ENCODE measurements around the gene RALA. TPM values are rescaled to one million over a fixed set of nuclear protein-coding genes. Genes with fewer than 3 reads are reported as not detected.
"Not testable (repeated sequence)": the region's sequence is repeated elsewhere in the genome, so short reads cannot be mapped to it uniquely, and the experiment has no call there.

Gene RALA
- total and polyA plus RNA-seq, 12 donors, result 15.4 to 58.6 (median 30.4) TPM

DNA sequence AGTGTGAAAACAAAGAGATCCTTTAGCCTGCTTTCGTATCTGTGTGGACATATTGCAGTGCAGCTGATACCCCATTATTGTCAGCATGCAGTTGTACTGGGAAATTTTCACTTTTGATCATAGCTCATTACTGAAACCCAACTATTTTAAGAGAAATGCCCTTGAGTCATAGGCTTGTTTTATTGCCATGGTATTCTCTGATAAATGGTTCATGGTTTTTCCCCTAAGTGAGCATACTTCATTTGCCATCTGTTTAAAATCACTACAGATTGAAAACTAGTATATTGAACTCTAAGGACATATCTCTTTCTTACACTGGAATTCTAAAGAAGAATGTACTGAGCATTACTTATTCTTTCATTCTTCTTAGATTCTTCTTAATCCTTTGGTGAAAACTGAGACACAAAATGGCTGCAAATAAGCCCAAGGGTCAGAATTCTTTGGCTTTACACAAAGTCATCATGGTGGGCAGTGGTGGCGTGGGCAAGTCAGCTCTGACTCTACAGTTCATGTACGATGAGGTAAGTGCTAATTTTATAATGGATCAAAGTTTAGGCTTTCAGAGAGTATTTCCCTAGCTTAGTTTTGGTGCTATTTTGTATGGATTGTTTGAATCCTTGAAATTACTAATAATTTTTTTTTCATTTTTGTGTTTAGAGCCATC, 63.0 kb downstream of the RALA start:
- Histone ChIP-seq H3K4me1 (replicated peaks in 1 of 2) (peaks cover 41 to 46% of the 10 kb centered on the region in 2 donors), H3K36me3 (replicated peaks in 1 of 2) (peaks cover 0 to 12% of the 10 kb centered on the region in 2 donors), H3K4me3 (no peak overlapping the region), H3K9me3 (replicated peaks in 1 of 3) (no peaks in the 10 kb centered on the region), H3K27ac (peak overlapping the region in 1 of 5 donors; percentile 6), H3K27me3 (no peaks in the 10 kb centered on the region)
- intact Hi-C loops (cut with DNase I), result loop anchor here in 1 of 2 donors (2.0 kb wide), 1 partner anchor 44 kb away; no protein-coding TSS in a partner anchor
- no peak for DNase-seq
- WGBS, 4 donors, result 79 to 90% (median 87%) methylated on average over 3 of the region's 3 CpGs
- TF ChIP-seq POLR2A (IDR thresholded peaks at IDR 0.05), result no peak
- TF ChIP-seq, protein P1, sequence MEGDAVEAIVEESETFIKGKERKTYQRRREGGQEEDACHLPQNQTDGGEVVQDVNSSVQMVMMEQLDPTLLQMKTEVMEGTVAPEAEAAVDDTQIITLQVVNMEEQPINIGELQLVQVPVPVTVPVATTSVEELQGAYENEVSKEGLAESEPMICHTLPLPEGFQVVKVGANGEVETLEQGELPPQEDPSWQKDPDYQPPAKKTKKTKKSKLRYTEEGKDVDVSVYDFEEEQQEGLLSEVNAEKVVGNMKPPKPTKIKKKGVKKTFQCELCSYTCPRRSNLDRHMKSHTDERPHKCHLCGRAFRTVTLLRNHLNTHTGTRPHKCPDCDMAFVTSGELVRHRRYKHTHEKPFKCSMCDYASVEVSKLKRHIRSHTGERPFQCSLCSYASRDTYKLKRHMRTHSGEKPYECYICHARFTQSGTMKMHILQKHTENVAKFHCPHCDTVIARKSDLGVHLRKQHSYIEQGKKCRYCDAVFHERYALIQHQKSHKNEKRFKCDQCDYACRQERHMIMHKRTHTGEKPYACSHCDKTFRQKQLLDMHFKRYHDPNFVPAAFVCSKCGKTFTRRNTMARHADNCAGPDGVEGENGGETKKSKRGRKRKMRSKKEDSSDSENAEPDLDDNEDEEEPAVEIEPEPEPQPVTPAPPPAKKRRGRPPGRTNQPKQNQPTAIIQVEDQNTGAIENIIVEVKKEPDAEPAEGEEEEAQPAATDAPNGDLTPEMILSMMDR (IDR thresholded peaks at IDR 0.05), result no peak

DNA sequence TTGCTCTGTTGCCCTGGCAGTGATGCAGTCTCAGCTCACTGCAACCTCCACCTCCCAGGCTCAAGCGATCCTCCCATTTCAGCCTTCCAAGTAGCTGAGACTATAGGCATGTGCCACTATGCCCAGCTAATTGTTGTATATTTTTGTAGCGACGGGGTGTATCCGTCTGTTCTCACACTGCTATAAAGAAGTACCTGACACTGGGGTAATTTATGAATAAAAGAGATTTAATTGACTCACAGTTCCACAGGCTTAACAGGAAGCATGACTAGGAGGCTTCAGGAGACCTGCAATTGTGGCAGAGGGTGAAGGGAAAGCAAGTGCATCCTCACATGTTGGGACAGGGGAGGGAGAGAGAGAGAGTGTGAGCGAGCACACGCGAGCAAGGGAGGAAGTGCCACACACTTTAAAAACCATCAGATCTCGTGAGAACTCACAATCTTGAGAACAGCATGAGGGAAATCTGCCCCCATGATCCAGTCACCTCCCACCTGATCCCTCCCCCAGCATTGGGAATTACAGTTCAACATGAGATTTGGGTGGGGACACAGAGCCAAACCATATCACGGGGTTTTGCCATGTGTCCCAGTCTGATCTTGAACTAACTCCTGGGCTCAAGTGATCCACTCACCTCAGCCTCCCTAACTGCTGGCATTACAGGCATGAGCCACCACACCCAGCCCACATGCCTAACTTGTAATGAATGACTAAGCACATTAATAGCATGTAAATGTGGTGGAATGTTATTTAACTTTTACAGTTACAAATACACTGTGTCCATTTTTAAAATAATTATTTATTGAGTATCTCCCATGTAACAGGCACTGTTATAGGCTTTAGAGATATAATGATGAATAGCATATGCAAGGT, 65.5 kb downstream of the RALA start:
- 87 to 95% (median 92%) methylated on average over 8 to 9 of the region's 9 CpGs for WGBS, 4 donors
- DNase-seq, result no peak
- intact Hi-C loops (cut with DNase I), result no loop called here

DNA sequence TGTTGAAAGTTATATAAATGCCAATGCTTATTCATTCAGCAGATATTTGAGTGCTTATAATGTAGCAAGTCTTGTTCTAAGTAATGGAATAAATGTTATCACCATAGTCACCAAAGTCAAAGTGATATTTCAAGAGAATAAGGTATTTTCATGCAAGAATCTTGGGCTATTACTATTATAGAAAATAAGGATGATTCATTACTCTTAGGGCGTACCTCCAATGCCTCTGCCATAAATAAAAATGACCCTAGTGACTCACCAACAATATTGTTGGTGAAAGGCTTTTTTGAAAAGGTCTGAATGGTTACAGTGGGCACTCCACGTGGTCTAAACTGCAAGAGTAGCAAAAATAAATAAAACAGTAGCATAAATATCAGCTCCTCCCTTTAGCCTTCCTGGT, 68.4 kb downstream of the RALA start:
- Histone ChIP-seq H3K27ac (no peak overlapping the region), H3K27me3 (no peaks in the 10 kb centered on the region), H3K4me1 (replicated peaks in 1 of 2) (peaks cover 0 to 16% of the 10 kb centered on the region in 2 donors), H3K36me3 (replicated peaks in 1 of 2) (peaks cover 0 to 15% of the 10 kb centered on the region in 2 donors), H3K9me3 (replicated peaks in 1 of 3) (no peaks in the 10 kb centered on the region), H3K4me3 (no peak overlapping the region)
- DNase-seq, result no peak
- WGBS, 4 donors, result 29 to 44% (median 42%) methylated on average over 2 of the region's 2 CpGs
- TF ChIP-seq, protein P1 (IDR thresholded peaks at IDR 0.05), result no peak
- TF ChIP-seq POLR2A (IDR thresholded peaks at IDR 0.05), result no peak
- intact Hi-C loops (cut with DNase I), result no loop called here

More for the DNA sequence above, 65.5 kb downstream of the RALA start:
- H3K36me3 ChIP-seq (replicated peaks in 1 of 2), result peaks cover 0 to 12% of the 10 kb centered on the region in 2 donors
- no peaks in the 10 kb centered on the region for H3K27me3 ChIP-seq
- no peak for TF ChIP-seq POLR2A (IDR thresholded peaks at IDR 0.05)
- TF ChIP-seq, protein P1 (IDR thresholded peaks at IDR 0.05), result no peak
- H3K27ac ChIP-seq, result no peak overlapping the region
- peaks cover 20 to 27% of the 10 kb centered on the region in 2 donors for H3K4me1 ChIP-seq (replicated peaks in 1 of 2)
- no peak overlapping the region for H3K4me3 ChIP-seq
- no peaks in the 10 kb centered on the region for H3K9me3 ChIP-seq (replicated peaks in 1 of 3)

DNA sequence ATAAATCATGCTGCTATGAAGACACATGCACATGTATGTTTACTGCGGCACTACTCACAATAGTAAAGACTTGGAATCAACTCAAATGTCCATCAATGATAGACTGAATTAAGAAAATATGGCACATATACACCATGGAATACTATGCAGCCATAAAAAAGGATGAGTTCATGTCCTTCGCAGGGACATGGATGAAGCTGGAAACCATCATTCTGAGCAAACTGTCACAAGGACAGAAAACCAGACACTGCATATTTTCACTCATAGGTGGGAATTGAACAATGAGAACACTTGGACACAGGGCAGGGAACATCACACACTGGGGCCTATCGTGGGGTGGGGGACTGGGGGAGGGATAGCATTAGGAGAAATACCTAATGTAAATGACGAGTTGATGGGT, 69.7 kb downstream of the RALA start:
- H3K4me3 ChIP-seq; intact Hi-C loops (cut with DNase I); H3K27me3 ChIP-seq; DNase-seq; H3K9me3 ChIP-seq (replicated peaks in 1 of 3); H3K27ac ChIP-seq: not testable (repeated sequence)
- 90 to 99% (median 93%) methylated on average over 4 of the region's 4 CpGs for WGBS, 4 donors
- Histone ChIP-seq H3K4me1 (replicated peaks in 1 of 2) (peaks cover 0 to 17% of the 10 kb centered on the region in 2 donors), H3K36me3 (replicated peaks in 1 of 2) (peaks cover 0 to 23% of the 10 kb centered on the region in 2 donors)
